Measurements from ENCODE around the gene KCTD12.

DNA sequence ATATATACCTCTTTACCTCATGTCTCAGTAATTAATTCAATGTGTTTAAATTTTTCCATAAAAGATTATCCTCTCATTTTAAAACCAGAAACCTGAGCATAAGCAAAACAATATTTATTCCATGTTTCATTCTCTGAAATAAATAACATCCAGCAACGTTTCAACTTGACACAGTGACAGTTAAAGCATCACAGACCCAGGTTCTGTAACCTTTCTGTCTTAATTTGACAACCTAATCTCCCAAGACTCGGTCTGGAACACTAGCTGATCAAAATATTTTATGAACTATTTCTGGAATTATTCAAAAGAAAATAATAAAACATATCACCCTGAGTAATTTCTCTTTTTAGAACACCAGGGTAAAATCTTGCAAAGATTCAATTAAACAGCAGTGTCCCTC, 40.3 kb downstream of the KCTD12 start:
- TF ChIP-seq, protein P1, sequence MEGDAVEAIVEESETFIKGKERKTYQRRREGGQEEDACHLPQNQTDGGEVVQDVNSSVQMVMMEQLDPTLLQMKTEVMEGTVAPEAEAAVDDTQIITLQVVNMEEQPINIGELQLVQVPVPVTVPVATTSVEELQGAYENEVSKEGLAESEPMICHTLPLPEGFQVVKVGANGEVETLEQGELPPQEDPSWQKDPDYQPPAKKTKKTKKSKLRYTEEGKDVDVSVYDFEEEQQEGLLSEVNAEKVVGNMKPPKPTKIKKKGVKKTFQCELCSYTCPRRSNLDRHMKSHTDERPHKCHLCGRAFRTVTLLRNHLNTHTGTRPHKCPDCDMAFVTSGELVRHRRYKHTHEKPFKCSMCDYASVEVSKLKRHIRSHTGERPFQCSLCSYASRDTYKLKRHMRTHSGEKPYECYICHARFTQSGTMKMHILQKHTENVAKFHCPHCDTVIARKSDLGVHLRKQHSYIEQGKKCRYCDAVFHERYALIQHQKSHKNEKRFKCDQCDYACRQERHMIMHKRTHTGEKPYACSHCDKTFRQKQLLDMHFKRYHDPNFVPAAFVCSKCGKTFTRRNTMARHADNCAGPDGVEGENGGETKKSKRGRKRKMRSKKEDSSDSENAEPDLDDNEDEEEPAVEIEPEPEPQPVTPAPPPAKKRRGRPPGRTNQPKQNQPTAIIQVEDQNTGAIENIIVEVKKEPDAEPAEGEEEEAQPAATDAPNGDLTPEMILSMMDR (IDR thresholded peaks at IDR 0.05; ENCODE audit: low read depth, low read length) = no peak
- TF ChIP-seq EZH2phosphoT487 (IDR thresholded peaks at IDR 0.05; ENCODE audit: low read depth) = no peak
